SK-N-MC (cell line): ENCODE results near the gene GJC2.

Experiments
- EZH2 ChIP-seq: fragments of 200-600 bp; sonication (generic); IDR thresholded peaks from one replicate; pipeline ENCODE4 v1.6.1; 2017; ENCODE audit warnings: antibody characterized with exemption
- FOXP2 ChIP-seq: optimal IDR thresholded peaks from 2 replicates; pipeline ENCODE3; 2011; ENCODE audit warnings: mild to moderate bottlenecking, moderate library complexity; ENCODE audit not compliant: insufficient read depth; ENCODE audit errors: extremely low read length, control extremely low read depth
- POLR2AphosphoS5 ChIP-seq: IDR thresholded peaks from 2 replicates; pipeline ENCODE4 v1.6.1; 2012; ENCODE audit warnings: mild to moderate bottlenecking, low read depth, low read length, borderline replicate concordance

- no peak for TF ChIP-seq EZH2
- no peak for TF ChIP-seq FOXP2
- TF ChIP-seq POLR2AphosphoS5 = no peak
Observed at GRCh38 chr1:228150461-228151179, 890 bp downstream of the GJC2 start.
